Measurements from ENCODE around the gene LINGO1. TPM values are rescaled to one million over a fixed set of nuclear protein-coding genes. Genes with fewer than 3 reads are reported as not detected.

The LINGO1 gene
- total and polyA plus RNA-seq, 2 donors (not counting 3 experiments of a cell fraction or from before 2014, with no cell fraction given) = 0.15 to 0.33 TPM

GRCh38 chr15:77579498-77580188, 53.1 kb downstream of the LINGO1 start:
- H3K4me2 ChIP-seq (ENCODE audit: insufficient read depth, low read length) = no peak overlapping the region
- H3K9me1 ChIP-seq (replicated peaks; ENCODE audit: control insufficient read depth, extremely low read depth, insufficient read depth, low read length) = no peaks in the 10 kb centered on the region
- H3K4me1 ChIP-seq (ENCODE audit: control insufficient read depth, extremely low read depth, insufficient read depth, low read length) = no peaks in the 10 kb centered on the region
- ChIA-PET CTCF (no interaction called here), POLR2A (no interaction called here)
- H3K36me3 ChIP-seq (ENCODE audit: control insufficient read depth in 2 of 2, extremely low read depth in 1 of 2, insufficient read depth in 2 of 2, low read length in 2 of 2) = no peaks in the 10 kb centered on the region
- H3K4me3 ChIP-seq (replicated peaks in 1 of 3; ENCODE audit: insufficient read depth in 1 of 3, low read depth in 1 of 3, low read length in 3 of 3) = no peak overlapping the region
- dilution Hi-C loops (cut with MboI; ENCODE audit: extremely low pct_ligation_motif_present, low sequenced_read_pairs) = no loop called here
- FAIRE-seq = no peak
- no peaks in the 10 kb centered on the region for H4K20me1 ChIP-seq (replicated peaks; ENCODE audit: control insufficient read depth, extremely low read depth, insufficient read depth, low read length)
- no peaks in the 10 kb centered on the region for H3K9me3 ChIP-seq (replicated peaks; ENCODE audit: control insufficient read depth, insufficient read depth, low read length)
- H3K79me2 ChIP-seq (ENCODE audit: control insufficient read depth, insufficient read depth, low read length) = no peaks in the 10 kb centered on the region
- no TSS peak for BruUV-seq (replicated peaks)
- H3K9ac ChIP-seq (replicated peaks; ENCODE audit: extremely low read depth, insufficient read depth, low read length) = no peak overlapping the region
- H3K27ac ChIP-seq (ENCODE audit: insufficient read depth, low read depth, low read length) = no peak overlapping the region
- peaks cover 0 to 2% of the 10 kb centered on the region in 2 experiments for H3K27me3 ChIP-seq (ENCODE audit: control insufficient read depth in 2 of 2, insufficient read depth in 2 of 2, low read length in 2 of 2)
- intact Hi-C loops (cut with micrococcal nuclease) = no loop called here
- no peak for DNase-seq (ENCODE audit: low read depth, low spot score)
- TF ChIP-seq EZH2 (IDR thresholded peaks at IDR 0.05; ENCODE audit: borderline replicate concordance, low read depth, low read length, severe bottlenecking) (no peak), GATA2 (IDR thresholded peaks at IDR 0.05; ENCODE audit: insufficient read depth, insufficient read length, low read depth, low read length) (no peak), POLR2A (IDR thresholded peaks at IDR 0.05; ENCODE audit: low read depth, low read length) (no peak), JUN (IDR thresholded peaks at IDR 0.05; ENCODE audit: borderline replicate concordance, insufficient read depth, insufficient read length, low read depth) (no peak), FOS (IDR thresholded peaks at IDR 0.05; ENCODE audit: borderline replicate concordance, insufficient read depth, low read length) (no peak), MAX (IDR thresholded peaks at IDR 0.05; ENCODE audit: insufficient read depth, insufficient read length) (no peak), MYC (IDR thresholded peaks at IDR 0.05; ENCODE audit: low read depth, low read length) (no peak), POLR2AphosphoS5 (IDR thresholded peaks at IDR 0.05; ENCODE audit: insufficient read depth, low read depth, low read length) (no peak)
- TF ChIP-seq, protein P1, sequence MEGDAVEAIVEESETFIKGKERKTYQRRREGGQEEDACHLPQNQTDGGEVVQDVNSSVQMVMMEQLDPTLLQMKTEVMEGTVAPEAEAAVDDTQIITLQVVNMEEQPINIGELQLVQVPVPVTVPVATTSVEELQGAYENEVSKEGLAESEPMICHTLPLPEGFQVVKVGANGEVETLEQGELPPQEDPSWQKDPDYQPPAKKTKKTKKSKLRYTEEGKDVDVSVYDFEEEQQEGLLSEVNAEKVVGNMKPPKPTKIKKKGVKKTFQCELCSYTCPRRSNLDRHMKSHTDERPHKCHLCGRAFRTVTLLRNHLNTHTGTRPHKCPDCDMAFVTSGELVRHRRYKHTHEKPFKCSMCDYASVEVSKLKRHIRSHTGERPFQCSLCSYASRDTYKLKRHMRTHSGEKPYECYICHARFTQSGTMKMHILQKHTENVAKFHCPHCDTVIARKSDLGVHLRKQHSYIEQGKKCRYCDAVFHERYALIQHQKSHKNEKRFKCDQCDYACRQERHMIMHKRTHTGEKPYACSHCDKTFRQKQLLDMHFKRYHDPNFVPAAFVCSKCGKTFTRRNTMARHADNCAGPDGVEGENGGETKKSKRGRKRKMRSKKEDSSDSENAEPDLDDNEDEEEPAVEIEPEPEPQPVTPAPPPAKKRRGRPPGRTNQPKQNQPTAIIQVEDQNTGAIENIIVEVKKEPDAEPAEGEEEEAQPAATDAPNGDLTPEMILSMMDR (IDR thresholded peaks at IDR 0.05; ENCODE audit: extremely low read depth in 1 of 2, insufficient read depth in 1 of 2, low read depth in 1 of 2, low read length in 2 of 2) = no peak
- no peak overlapping the region for H2AFZ ChIP-seq (ENCODE audit: low read depth, low read length)

Measured in endothelial cell of umbilical vein (primary cell).